Stimulated activated CD4-positive, alpha-beta T cell treated with anti-CD3 and anti-CD28 coated beads, Interleukin-4, amount 100 ng/mL, for 48 hours (primary cell): ENCODE results near the gene MGAT4C.
"Not testable (repeated sequence)": the region's sequence is repeated elsewhere in the genome, so short reads cannot be mapped to it uniquely, and the experiment has no call there.

Experiments
- DNase-seq, 2 donors: peaks; one replicate each; pipeline ENCODE4 v3.0.0-alpha.2; 2020; ENCODE audit warnings: low read depth in 2 of 2

MGAT4C gene

GRCh38 chr12:86134561-86134960 is 121.6 kb downstream of the MGAT4C start:
- no peak for DNase-seq

GRCh38 chr12:86126900-86127299 is 129.3 kb downstream of the MGAT4C start:
- not testable (repeated sequence) for DNase-seq

DNA sequence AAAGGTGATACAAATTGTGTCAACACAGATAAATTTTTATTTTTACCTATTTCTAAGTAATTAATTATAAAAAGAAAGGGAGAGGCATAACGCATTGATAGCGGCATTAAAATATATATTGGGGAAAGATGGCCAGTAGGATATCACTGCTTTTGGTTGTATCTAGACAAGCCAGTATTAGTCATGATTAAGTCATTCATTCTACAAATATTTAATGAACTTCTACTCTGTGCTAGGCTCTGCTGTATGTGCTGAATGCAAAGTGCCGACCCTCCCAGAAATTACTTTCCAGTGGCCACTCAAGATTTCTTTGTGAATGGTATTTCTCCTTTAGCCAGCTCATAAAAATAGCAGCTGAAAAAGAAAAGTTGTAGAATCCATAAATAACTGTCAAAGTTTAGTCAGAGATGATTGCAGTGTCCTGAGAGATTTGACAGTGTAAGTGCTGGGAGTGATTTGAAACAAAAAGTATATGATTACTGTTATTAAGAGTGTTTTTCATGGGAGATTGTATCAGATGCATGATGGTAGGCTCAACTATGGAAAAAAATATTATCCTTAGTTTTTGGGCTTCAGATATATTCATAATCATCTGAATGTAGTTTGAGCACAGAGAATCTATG is 133.2 kb downstream of the MGAT4C start:
- DNase-seq, result no peak

GRCh38 chr12:86118161-86118560 is 138.0 kb downstream of the MGAT4C start:
- no peak for DNase-seq

DNA sequence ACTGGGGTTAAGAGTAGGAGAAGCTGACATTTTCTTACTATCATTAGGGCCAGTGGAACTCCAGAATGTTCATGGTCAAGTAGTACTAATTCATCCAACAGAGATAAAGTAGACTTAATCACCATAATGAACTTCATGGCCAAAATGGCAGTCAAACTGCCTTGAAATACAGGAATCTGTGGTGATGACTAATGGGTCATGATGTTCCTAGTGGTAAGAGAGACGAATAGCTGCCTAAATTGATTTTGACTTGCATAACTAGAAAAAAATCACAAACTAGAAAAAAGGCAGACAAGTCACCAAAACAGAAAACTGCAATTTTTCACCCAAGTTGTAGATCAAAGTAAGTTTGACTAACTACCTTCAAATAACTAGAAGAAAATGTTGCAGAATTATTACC is 138.5 kb downstream of the MGAT4C start:
- DNase-seq, result no peak

- DNase-seq, result no peak
Observed at GRCh38 chr12:86104087-86104486, 152.1 kb downstream of the MGAT4C start.

GRCh38 chr12:86097161-86097560 is 159.0 kb downstream of the MGAT4C start:
- DNase-seq, result no peak

- DNase-seq, result no peak
Observed at GRCh38 chr12:86091681-86092080, 164.5 kb downstream of the MGAT4C start.

DNA sequence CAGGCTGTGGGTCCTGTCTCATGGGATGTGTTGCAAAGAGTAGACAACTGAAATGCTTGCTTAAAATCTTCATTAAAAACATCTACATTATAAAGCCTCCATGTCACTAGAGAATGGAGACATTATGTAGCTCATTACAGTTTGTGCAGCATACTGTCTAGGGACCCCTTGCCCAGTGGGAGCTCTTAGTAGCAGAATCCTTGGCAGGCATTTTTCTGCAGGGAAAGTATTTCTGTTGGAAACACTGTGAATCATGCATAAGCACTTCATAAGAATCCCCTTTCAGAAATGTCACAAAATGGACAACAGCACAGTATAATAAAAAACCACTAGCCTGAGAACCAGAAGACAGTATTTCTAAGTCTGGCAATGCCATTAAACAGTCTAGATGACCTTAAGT is 174.3 kb downstream of the MGAT4C start:
- DNase-seq, result no peak

GRCh38 chr12:86059052-86059451 is 197.1 kb downstream of the MGAT4C start:
- DNase-seq, result not testable (repeated sequence)

- no peak for DNase-seq
Observed at GRCh38 chr12:86057092-86057845, 198.9 kb downstream of the MGAT4C start.

GRCh38 chr12:86052921-86053320 is 203.3 kb downstream of the MGAT4C start:
- no peak for DNase-seq

DNA sequence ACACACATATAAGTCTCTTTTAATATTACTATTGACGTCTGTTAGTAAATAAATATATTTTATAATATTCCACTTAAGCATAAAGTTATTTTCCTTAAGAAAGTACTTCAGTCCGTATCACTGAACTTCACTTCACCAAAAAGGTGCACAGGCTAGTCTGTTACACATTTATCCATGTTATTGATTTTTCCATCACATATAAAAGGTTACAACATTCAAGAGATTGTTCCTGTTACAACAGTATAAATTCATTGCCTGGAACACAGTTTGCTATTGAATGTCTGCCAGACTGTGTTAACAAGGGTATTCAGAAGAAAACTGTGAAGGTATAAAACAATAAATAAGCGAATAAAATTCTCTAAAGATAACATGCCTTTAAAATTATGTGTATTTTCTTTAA is 206.2 kb downstream of the MGAT4C start:
- DNase-seq, result no peak

DNA sequence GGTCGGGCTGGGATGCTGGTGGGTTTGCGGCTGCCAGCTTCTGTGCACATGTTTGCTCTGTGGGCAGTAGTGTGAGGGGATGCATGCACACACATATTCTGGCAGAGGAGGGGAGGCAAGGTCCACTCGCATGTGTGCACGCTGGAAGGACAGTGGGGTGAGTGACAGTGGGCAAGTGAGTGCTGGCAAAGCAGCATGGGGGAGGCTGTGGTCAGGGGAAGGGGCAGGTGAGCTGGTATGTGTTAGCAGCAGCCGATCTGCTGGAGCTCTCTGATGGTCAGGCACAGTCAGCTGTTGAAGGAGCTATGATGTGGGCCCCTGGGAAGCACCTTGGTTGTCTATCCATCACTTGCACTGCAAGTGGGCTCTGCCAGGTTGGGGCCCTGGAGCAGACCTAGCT is 211.8 kb downstream of the MGAT4C start:
- no peak for DNase-seq

DNA sequence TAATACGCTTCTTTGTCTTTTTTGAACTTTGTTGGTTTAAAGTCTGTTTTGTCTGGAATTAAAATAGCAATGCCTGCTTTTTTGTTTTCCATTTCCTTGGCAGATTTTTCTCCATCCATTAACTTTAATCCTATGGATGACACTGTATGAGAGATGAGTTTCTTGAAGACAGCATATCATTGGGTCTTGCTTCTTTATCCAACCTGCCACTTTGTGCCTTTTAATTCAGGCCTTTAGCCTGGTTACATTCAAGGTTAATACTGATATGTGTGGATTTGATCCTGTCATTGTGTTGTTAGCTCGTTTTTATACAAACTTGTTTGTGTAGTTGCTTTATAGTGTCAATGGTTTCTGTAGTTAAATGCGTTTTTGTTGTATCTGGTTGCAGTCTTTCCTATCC is 214.1 kb downstream of the MGAT4C start:
- no peak for DNase-seq

DNA sequence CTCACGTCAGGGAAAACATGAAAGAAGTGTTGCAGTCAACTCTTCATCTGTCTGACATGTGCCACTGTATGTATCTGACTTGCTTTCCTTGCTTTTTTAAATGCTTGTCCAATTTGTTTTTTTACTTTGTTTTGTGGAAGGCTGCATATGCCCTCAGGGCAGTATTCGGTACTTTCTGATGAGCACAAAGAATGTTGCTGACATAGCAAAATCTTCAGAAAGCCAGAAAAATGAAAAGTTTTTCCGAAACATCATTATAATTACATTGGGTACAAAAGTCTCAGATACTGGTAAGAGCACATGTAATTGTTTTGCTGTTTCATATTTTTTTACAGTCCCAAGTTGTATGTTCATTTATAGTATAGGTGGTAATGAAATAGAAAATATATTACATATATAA is 237.8 kb downstream of the MGAT4C start:
- DNase-seq, result no peak

- no peak for DNase-seq
Observed at GRCh38 chr12:86015026-86015425, 241.2 kb downstream of the MGAT4C start.

DNA sequence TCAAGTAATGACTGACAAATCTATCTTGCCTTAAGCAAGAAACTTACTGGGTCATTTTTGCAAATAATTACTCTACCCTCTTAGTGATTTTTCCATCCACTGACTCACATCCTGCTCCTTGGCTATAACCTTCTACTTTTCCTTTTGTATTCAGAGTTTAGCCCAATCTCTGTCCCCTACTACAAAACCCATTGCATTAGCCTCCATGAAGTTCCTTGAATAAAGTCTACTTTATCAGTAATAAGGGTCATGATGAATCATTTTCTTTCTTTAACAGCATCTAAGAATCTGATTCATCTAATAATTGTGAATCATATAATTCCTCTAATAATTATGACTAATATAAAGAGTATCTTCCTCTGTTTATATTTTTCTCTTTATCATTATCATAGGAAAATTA is 249.5 kb downstream of the MGAT4C start:
- DNase-seq, result no peak

- DNase-seq, result no peak
Observed at GRCh38 chr12:85998074-85998473, 258.1 kb downstream of the MGAT4C start.

- no peak for DNase-seq
Observed at GRCh38 chr12:85996280-85996679, 259.9 kb downstream of the MGAT4C start.

DNA sequence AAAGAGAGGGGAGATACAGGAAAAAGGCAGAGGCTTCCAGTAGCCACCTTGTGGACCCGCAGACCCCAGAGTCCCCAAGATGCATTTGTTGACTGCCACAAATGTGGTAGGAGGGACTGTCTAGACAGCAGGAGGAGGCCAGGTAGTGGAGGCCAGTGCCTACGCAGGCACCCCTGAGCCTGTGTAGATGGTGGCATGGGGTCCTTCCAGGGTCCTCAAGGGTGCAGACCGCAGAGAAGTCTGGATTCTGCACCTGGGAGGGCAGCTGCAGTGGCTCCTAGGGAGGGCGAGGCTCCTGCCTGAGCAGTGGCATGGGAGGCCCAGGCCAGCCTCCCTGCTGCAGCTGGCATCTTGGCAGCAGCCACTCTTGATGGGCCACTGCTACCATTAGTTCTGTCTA is 262.4 kb downstream of the MGAT4C start:
- no peak for DNase-seq

GRCh38 chr12:85985996-85986395 is 270.2 kb downstream of the MGAT4C start:
- no peak for DNase-seq

DNA sequence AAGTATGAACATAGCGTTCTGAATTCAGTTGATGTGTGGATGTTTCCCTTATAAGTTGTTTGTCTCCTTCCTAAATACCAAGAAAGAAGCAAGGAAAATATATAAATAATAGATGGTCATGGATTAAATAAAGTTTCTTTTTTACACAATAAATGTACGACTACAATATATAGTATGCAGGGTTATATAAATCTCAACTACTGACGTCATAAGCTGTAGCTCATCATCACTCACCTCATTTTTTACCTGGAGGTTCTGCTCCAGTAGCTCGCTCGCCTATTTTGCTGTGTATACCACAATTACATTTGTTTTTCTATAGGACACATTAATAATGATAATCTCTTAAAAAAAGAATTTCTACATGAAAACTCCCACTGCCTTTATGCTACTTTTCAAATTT is 272.6 kb downstream of the MGAT4C start:
- DNase-seq, result no peak

DNA sequence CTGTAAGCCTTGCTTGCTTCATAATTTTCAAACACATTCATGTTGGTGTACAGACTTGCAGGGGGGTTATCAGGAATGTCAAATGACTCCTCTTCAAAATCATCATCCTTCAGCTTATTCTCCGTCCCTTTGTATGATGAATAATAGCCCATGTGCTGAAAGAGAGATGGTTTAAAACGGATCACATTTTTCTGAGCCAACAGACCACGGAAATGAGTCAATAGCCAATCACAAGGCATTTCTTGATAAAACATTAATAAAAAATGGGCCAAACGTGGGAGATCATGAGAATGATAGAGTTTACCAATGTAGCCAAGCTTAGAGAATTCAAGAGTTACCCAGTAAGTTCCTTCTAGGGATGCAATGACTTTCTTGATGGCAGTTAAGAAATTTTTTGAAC is 276.6 kb downstream of the MGAT4C start:
- no peak for DNase-seq
